ENCODE measurements around the gene DOCK6. TPM values are rescaled to one million over a fixed set of nuclear protein-coding genes. Genes with fewer than 3 reads are reported as not detected.

The DOCK6 gene
- total and polyA plus RNA-seq, 2 of the 13 experiments (the other 11 are each of a cell fraction or from before 2014, with no cell fraction given) = 5.4 to 38.1 TPM

- TF ChIP-seq REST (IDR thresholded peaks at IDR 0.05; ENCODE audit: borderline replicate concordance in 1 of 2, low read depth in 1 of 2, low read length in 2 of 2) = peak in 1 of 2 experiments; percentile 73; a peak in 2 of 4 replicates
- TF ChIP-seq CEBPG (CRISPR knock-in tag; IDR thresholded peaks at IDR 0.05) = peak; percentile 78
- peak; percentile 91 for TF ChIP-seq ESRRA (CRISPR knock-in tag; IDR thresholded peaks at IDR 0.05; ENCODE audit: low read depth)
- TF ChIP-seq LBX2 (CRISPR knock-in tag; IDR thresholded peaks at IDR 0.05; ENCODE audit: borderline replicate concordance) = peak; percentile 84; the same call in 1 of the 2 replicates
- peak; percentile 49; the same call in 1 of the 2 replicates for TF ChIP-seq HNF1A (IDR thresholded peaks at IDR 0.05; ENCODE audit: low read depth)
- TF ChIP-seq HNF1A (CRISPR knock-in tag; IDR thresholded peaks at IDR 0.05; ENCODE audit: borderline replicate concordance) = peak; percentile 90; the same call in 1 of the 2 replicates
- no peak for TF ChIP-seq MTF1 (CRISPR knock-in tag; IDR thresholded peaks at IDR 0.05)
- TF ChIP-seq ELF4 (CRISPR knock-in tag; IDR thresholded peaks at IDR 0.05; ENCODE audit: borderline replicate concordance) = no peak
- TF ChIP-seq NR2F1 (CRISPR knock-in tag; IDR thresholded peaks at IDR 0.05) = peak; percentile 62 to 77
- TF ChIP-seq ZFP1 (CRISPR knock-in tag; IDR thresholded peaks at IDR 0.05) = peak; percentile 85
- peak; percentile 76; the same call in 1 of the 2 replicates for TF ChIP-seq CAMTA2 (CRISPR knock-in tag; IDR thresholded peaks at IDR 0.05; ENCODE audit: borderline replicate concordance)
- TF ChIP-seq SRY (CRISPR knock-in tag; IDR thresholded peaks at IDR 0.05) = 0 out of 2 replicates have a peak, but pooled peaks have one; percentile 71
- TF ChIP-seq ZFP82 (CRISPR knock-in tag; IDR thresholded peaks at IDR 0.05; ENCODE audit: borderline replicate concordance) = peak; percentile 74; the same call in 1 of the 2 replicates
- peak; percentile 98 for TF ChIP-seq ZNF772 (CRISPR knock-in tag; IDR thresholded peaks at IDR 0.05)
- peak; percentile 91 for TF ChIP-seq ZNF317 (CRISPR knock-in tag; IDR thresholded peaks at IDR 0.05)
- TF ChIP-seq ZNF839 (CRISPR knock-in tag; IDR thresholded peaks at IDR 0.05; ENCODE audit: borderline replicate concordance) = peak; percentile 46; the same call in 1 of the 2 replicates
- 0 out of 2 replicates have a peak, but pooled peaks have one; percentile 55 for TF ChIP-seq DMTF1 (CRISPR knock-in tag; IDR thresholded peaks at IDR 0.05)
- TF ChIP-seq SMYD3 (CRISPR knock-in tag; IDR thresholded peaks at IDR 0.05) = peak; percentile 94
These were observed 3.5 kb upstream of the DOCK6 start (continued) for GRCh38 chr19:11265785-11266236.

Measured in HepG2 (cell line).